ENCODE measurements around the gene PIP5K1B.
"Not testable (repeated sequence)": the region's sequence is repeated elsewhere in the genome, so short reads cannot be mapped to it uniquely, and the experiment has no call there.

PIP5K1B gene

DNA sequence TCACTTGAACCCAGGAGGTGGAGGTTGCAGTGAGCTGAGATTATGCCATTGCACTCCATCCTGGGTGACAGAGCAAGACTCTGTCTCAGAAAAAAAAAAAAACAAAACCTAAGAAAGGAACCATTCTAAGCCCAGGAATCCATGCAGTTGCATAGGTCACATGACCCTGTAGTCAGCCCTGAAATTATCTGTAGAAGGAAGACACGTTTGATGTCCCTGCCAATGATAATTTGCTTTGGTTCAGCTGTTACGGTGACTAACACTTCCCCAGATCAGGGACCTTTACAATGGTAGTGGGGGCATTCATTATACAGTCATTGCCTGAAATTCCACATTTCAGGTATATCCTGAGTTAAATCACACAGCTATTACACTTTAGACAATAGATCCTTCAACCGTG lies 258.4 kb downstream of the PIP5K1B start:
- no peak for DNase-seq (ENCODE audit: low read depth)

DNA sequence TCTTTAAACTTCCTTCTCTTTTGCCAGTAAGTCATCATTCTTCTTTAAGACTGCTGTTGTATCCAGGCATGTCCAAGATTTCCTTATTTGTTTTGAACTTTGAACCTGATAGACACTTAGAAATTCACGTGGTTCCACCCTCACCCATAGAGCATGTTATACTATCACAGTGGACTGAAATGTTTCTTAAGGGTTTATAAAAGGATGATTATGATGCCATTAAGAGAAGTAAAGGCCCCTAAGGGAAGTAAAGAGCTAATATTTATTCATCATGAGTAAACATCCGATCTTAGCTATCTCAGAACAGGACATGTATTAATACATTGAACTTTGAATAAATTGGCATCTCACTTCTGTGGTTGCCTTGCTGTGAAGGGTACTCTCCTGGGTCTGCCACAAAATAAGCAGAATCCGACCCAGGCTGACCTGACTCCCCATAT lies 259.1 kb downstream of the PIP5K1B start:
- no peak for DNase-seq (ENCODE audit: low read depth)

DNA sequence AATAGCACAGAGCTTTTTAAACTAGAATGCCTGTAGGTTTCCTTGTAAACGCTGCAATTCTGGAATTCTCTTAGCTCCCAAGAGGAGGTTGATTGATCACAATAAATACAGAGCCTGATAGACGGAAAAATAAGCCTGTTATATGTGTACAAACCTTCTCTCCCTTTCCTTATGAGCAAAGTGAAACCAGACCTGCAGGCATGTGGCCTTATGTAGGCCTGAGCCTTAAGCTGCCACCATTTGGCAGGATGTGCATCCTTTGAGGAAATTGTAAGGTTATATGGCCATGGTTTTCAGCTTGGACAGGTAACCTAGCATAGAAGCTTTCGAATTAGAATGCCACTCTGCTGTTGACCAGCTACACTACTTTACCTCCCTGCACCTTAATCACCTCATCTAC lies 259.7 kb downstream of the PIP5K1B start:
- no peak for DNase-seq (ENCODE audit: low read depth)

DNA sequence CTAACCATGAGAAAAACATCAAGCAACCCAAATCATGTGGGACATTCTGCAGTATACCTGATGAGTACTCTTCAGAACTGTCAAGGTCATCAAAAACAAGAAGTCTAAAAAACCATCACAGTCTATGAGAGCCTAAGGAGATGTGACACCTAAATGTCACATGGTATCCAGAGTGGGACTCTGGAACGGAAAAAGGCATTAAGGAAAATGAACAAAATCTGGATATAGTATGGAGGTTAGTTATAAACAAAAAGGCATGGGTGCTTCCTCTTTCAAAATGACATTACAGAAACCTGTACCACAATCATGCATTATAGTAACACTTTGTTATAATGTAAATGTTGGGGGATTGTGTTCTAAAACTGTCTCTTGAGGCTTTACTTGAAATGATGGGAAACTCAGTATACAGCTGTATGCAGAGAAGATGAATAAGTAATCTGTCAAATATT lies 261.5 kb downstream of the PIP5K1B start:
- DNase-seq (ENCODE audit: low read depth) = no peak

DNA sequence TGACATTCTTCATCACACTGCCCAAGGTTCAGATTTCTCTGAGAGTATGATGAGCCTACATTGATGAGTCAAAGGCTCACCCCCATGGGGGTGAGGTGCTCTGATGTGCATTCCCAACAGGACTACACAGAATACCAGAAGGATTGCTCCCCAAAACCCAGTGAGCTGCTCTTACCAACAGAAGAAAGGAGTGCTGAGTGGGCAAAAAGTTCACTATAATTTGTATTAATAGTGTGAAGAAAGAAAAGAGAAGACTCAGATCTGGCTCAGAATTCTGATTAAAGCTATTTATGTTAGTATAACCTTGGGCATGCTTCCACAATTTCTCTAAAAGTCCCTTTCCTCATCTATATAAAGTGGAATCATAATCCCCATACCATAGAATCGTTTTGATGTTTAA lies 262.8 kb downstream of the PIP5K1B start:
- no peak for DNase-seq (ENCODE audit: low read depth)

DNA sequence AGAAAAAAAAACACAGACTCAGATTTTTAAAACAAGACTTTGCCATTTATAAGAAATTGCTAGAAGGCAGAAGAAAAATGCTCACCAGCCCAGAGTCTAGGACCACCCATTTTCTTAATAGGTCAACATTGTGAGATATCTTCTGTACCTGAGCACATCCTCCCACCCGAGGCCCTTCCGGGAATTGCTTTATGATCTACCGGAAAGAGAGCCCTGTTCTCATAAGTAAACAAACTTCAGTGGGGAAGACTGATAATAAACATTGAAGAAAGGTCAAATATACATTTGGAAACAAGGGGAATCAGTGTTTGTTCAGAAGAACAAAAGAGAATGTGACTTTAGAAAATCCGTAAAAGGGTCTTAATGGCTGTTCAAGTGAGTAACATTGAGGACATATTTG lies 264.5 kb downstream of the PIP5K1B start:
- DNase-seq (ENCODE audit: low read depth) = no peak

DNA sequence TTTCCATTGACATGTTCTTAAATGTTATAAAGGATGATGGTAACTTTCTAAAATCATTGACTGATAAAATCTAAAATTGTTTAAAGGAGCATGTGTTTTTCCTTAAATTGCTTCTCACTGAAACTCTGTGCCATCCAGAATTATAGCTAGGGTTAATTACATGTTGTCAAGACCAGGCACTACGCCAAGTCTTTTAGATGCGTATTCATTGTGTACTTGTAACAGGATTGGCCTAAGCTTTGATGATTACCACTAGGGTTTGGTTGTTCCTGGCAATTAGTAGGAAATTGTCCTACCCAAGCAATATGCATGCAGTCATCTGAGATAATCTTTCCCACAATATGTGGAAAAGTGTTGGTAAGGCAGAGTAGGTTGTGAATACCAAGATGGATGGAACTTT lies 265.1 kb downstream of the PIP5K1B start:
- no peak for DNase-seq (ENCODE audit: low read depth)

DNA sequence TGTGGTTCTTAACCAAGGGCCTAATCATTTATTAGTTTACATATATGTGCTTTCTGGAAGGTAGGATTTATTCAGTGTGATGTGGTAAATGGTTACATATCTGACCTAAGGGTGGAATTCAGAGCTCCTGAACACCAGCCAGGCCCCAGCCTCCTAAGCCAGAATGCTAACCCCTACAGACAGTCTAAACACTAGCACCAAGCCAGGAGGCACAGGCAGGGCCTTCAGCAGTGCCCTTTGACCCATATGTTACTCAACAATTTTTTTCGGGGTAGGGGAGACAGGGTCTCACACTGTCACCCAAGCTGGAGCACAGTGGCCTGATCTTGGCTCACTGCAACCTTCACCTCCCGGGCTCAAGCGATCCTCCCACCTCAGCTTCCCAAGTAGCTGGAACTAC lies 268.6 kb downstream of the PIP5K1B start:
- no peak for DNase-seq (ENCODE audit: low read depth)

DNA sequence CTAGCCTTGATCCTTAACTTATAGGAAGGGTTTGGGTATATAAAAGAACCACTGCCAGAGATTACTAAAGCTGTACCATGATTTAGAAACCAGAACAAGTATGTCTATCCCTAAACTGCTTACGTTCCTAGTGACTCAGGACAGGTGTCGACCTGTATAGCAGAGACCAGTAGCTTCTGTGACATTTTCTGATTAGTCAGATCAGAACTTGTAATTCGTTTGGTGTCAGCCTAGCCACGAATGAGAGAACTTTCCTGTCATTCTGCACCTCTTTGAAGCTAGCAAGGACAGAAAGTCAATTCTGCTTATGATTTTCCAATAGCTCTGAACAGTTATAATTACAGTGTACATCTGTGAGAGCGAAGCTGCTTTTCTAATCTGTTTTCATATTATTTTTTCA lies 269.4 kb downstream of the PIP5K1B start:
- no peak for DNase-seq (ENCODE audit: low read depth)

DNA sequence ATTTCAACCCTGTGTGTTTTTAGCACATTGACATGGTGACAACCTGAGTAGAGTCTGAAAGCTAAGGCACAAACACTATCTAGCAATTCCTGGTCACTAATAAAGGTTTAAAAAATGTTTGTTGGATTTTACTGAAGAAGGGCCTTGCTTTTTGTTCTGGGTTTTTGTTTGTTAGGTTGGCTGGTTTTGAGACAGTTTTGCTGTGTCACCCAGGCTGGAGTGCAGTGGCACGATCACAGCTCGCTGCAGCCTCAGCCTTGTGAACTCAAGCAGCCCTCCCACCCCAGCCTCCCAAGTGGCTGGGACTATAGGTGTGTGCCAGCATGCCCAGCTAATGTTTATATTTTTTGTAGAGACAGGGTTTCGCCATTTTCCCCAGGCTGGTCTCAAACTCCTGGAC lies 269.9 kb downstream of the PIP5K1B start:
- DNase-seq (ENCODE audit: low read depth) = no peak

DNA sequence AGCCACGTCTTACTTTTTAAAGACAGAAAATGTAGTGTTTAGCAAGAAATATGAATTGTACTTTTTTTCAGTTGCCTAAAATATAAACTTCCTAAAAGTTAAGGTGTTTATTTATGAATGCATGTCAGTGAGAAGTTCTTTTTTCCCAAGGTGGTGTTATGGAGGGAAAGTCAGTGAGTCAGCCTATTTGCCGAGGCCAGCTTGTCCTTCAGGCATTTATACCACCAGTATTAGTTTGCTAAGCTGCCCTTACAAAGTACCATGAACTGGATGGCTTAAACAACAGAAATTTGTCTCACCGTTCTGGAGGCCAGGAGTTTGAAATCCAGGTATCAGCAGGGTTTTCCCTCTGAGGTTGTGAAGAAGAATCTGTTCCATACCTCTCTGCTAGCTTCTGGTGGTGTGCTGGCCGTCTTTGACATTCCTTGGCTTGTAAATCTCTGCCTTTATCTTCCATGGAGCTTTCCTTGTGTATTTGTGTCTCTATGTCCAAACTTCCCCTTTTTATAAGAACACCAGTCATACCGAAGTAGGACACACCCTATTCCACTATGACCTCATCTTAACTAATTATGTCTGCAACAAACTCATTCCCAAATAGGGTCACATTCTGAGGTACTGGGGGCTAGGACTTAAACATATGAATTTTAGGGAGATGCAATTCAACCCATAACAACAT lies 270.5 kb downstream of the PIP5K1B start:
- DNase-seq (ENCODE audit: low read depth) = no peak

DNA sequence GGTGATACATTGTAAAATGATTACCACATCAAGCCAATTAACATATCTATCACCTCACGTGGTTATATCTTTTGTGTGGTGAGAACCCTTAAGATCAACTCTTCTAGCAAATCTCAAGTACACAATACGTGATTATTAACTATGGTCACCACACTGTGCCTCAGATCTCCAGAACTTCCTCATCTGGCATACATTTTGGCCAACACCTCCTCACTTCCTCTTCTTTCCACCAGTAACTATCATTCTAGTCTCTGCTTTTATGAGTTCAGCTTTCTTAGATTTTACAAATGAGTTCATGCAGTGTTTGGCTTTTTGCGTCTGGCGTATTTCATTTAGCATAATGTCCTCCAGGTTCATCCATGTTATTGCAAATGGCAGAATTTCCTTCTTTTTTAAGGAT lies 273.0 kb downstream of the PIP5K1B start:
- no peak for DNase-seq (ENCODE audit: low read depth)

DNA sequence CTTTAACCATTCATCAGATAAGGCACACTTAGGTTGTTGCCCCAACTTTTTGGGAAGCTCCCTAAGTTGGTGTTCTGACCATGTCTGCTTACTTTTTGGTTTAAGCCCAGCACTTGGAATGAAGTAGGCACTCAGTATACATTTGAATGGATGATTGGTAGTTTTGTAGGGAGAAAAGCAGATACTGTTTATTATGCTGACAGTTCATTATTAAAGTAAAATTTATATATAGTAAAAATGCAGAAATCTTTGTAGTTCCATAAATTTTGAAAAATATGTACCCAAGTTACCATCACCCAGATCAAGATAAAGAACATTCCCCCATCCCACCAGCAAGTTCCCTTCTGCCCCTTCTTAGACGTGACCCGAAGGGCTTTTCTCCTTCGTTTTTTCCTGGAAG lies 273.5 kb downstream of the PIP5K1B start:
- no peak for DNase-seq (ENCODE audit: low read depth)

DNA sequence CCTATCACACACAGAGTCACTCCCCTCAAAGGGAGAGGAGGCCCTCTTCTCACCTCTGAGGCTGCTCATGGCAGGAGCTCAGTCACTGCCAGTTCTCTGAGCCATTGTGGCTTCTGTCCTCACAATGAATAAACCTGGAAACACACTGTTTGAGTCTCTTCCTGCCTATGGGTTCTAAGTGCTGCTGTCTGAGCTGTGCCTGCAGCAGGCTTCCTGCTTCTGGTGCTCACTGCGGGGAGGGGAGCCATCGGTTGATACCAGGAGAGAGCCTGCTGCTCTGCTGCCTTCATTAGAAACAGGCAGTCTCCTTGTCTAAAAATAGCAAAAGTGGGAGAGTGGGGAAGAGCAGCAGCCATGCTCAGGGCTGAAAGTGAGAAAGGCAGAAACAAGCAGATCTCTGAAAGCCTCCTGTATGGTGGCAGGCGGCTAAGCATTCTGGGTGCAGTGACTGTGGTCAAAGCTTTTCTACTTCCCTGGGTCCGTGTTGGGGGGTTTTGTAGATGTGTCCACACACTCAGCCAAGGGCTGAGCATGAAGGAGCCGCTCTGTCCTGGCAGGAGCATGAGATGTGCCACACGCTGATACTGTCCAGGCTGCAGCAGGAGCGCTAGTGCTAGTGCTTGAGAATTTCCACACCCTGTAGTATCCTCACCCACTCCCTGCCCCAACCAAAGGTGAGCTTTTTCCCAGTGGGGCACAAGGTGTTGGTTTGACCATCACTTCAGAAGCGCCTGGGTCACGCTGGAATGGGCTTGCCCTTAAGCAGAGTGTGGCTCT lies 274.7 kb downstream of the PIP5K1B start:
- no peak for DNase-seq (ENCODE audit: low read depth)

DNA sequence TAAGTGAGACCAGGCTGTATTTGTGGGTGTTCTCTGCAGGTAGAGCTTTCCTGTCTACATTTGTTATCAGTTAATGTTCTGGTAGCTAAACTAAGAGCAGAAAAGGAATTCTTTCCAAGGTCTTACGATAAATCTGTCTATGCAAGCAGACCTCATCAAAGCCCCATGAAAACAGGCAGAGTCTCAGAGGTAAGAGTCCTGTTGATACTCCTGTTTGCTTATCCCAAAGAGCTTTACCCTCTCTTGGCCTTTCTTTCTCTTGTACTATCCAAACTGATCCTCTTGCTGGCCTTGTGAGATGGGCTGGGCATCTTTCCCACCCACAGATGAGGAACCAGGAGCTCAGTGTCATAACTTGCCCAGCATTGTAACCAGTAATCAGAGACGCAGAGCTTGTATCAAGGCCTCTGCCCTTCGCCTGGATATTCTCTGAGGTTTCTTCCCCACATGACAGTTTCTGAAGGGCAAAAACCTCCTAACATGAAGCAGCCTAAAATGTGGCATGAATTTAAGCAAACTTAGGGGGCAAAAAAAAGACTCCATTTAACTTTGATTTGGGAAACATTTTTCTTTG lies 275.4 kb downstream of the PIP5K1B start:
- DNase-seq (ENCODE audit: low read depth) = no peak

DNA sequence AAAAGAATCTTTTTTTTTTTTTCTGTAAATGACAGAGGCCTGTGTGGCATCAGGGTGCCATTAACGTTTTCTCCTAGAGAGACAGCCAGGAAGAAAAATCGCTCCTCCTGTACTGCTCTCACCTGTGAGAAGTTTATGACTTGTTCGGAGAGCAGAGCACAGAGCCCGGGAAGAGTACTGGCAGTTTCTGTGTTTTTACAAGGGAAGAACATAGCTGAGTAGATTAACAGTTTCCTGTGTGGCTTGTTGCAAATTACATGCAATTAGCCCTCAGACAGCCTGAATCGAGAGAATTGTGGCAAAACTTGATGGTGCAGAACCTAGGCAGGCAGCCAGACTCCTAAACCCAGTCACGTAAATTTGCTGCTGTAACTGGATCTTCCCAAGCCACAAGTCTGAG lies 276.7 kb downstream of the PIP5K1B start:
- DNase-seq (ENCODE audit: low read depth) = no peak

DNA sequence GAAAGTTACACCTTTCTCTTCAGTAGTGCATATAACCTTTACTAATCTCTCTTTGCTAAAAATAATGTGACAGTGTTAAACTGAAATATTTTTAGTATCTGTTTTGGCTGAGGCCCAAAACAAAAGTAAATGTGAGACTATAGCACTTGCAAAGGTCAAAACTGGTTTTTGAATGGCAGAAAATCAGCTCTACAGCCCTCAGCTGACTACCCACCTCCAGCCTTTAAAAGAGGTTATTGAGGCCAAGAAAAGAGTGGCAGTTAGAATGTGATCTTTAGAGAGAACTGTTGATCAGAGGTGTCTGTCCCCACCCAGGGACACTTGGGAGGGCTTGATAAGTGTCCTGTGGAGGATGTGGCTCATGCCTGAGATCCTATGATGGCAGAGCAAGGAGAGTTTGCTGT lies 278.0 kb downstream of the PIP5K1B start:
- DNase-seq (ENCODE audit: low read depth) = no peak

DNA sequence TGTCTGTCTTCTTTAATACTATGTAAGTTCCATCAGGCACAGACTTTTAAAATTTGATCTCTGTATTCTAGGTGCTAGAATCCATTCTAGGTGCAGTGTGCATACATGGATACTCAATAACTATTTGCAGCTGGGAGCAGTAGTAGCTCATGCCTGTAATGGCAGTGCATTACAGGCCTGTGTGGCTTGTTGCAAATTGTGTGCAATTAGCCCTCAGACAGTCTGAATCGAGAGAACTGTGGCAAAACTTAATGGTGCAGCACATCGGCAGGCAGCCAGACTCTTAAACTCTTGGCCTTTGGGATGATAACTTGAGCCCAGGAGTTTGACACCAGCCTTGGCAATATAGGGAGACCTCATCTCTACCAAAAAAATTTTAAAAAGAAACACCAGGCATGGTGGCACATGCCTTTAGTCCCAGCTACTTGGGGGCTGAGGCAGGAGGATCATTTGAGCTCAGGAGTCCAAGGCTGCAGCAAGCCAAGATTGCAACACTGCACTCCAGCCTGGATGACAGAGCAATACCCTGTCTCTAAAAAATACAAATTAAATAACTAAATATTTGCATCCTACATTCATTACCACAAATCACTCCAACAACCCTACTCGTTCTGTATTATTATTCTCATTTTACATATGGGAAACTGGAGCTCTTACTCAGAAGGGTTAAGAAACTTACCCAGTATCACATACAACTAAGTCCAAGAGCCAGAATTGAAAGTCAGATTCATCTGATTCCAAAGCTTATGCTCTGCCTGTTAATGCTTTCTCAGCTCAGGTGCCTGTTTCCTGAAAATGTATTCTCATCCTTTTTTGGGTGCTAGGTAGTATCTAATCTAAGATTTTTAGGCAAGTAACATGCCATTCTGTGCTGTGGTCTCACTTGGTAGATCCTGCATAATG lies 278.7 kb downstream of the PIP5K1B start:
- no peak for DNase-seq (ENCODE audit: low read depth)

DNA sequence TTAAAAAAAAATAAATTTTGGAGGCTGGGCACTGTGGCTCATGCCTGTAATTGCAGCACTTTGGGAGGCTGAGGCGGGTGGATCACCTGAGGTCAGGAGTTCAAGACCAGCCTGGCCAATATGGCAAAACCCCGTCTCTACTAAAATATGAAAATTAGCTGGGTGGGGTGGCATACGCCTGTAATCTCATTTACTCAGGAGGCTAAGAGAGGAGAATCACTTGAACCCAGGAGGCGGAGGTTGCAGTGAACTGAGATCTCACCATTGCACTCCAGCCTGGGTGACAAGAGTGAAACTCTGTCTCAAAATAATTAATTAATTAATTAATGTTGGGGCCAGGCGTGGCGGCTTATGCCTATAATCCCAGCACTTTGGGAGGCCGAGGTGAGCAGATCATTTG lies 281.9 kb downstream of the PIP5K1B start:
- not testable (repeated sequence) for DNase-seq (ENCODE audit: low read depth)

DNA sequence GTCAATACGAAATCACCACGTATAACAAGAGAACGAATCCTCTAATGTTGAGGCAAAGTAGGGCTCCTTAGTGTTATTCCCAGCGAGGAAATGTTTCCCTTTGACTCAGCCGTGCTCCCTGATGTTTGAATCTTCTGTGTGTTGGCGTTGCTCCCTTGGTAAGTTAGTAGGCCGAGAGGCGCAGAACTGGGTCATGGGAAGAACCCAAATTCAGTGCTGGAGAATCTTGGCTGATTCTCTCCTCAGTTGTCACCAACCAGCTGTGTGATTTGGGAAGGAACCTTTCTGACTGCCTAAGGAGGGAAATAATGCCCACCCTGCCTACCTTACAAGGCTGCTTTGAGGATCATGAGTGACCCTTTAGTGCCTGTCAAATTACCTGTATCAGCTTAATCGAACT lies 286.4 kb downstream of the PIP5K1B start:
- DNase-seq (ENCODE audit: low read depth) = no peak

DNA sequence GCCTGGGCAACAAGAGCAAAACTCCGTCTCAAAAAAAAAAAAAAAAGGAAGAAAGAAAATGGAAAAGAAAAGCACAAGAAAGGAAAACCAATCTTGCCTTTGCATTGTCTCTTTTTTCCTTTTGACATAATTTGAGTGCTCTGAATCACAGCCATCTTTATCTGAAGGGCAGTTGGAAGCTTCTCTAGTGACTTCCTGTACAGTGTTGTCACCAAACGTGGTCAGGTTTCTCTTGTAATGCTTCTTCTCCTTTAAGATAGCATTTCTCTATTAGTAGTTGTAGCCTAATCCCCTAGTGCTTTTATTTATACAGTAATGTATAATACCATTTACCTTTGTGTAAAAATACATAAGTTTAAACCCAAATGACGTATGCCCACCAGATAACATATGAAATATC lies 290.7 kb downstream of the PIP5K1B start:
- DNase-seq (ENCODE audit: low read depth) = no peak

DNA sequence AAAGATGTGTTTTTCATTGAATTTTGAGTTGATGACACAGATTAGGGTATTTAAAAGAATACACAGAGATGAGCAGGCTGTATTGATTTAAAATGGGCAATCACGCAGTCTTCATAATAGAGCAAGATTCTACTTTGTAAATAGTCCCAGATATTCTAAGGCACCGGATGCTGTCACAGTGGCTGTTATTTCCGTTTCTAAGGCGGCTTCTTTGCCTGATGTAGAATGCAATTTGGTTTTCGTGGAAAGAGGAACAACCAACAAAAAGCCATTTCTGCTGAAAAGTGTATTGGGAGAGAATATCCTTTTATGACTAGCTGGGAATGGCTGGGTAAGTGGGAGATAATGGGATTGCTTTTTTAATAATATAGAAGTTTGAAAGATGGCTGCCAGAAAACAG lies 291.4 kb downstream of the PIP5K1B start:
- DNase-seq (ENCODE audit: low read depth) = no peak
